Colonic mucosa (tissue), 4 donors: Measurements from ENCODE around the gene RFTN1. TPM values are rescaled to one million over a fixed set of nuclear protein-coding genes. Genes with fewer than 3 reads are reported as not detected.

Source experiments
- DNase-seq: peaks from one replicate; pipeline ENCODE4 v3.0.0-alpha.2; 2020
- H3K27ac ChIP-seq: fragments of 200-600 bp; one replicate; pipeline ENCODE4 v1.8.0; 2021
- H3K27me3 ChIP-seq: fragments of 200-600 bp; one replicate; pipeline ENCODE4 v1.8.0; 2021
- H3K36me3 ChIP-seq: fragments of 200-600 bp; one replicate; pipeline ENCODE4 v1.8.0; 2021
- H3K4me1 ChIP-seq: fragments of 200-600 bp; one replicate; pipeline ENCODE4 v1.8.0; 2021; ENCODE audit warnings: mild to moderate bottlenecking
- H3K4me3 ChIP-seq: fragments of 200-600 bp; one replicate; pipeline ENCODE4 v1.8.0; 2021
- H3K9ac ChIP-seq, 2 donors: one replicate each; pipeline ENCODE4 v1.7.0; 2013; ENCODE audit warnings: control low read depth in 2 of 2, low read depth in 2 of 2, low read length in 2 of 2
- H3K9me3 ChIP-seq: fragments of 200-600 bp; one replicate; pipeline ENCODE4 v1.8.0; 2021
- CTCF ChIP-seq: fragments of 200-600 bp; IDR thresholded peaks from one replicate; pipeline ENCODE4 v1.8.0; 2022; ENCODE audit warnings: antibody characterized with exemption, mild to moderate bottlenecking
- intact Hi-C: fragments of 100-400 bp; cut with DNase I; formaldehyde crosslinking; loops from one replicate; pipeline ENCODE4 v1.14.1; 2022
- total RNA-seq, 2 donors: library from RNA; stranded (reverse); fragmentation: NEBNext Ultra II Directional in 1 of 2; extraction: Animal tissue kit (Norgen Biotek cat#: 25700) in 1 of 2; gene quantifications; one replicate each; pipeline ENCODE4 v1.2.1, GENCODE V29; 2021
- donor health status: healthy.
- donor health status: DM: no; HTN: no; CAD: no.
- donor health status: DM: no; HTN: no; CAD: no.

Gene RFTN1
- total RNA-seq, 2 donors from 2014 or later: 4.0 to 10.2 TPM

- no peaks in the 10 kb centered on the region for H3K36me3 ChIP-seq
- no peak overlapping the region for H3K9ac ChIP-seq
- no peaks in the 10 kb centered on the region for H3K4me1 ChIP-seq
- no peaks in the 10 kb centered on the region for H3K27me3 ChIP-seq
- intact Hi-C loops: no loop called here
- H3K27ac ChIP-seq: peak overlapping the region; percentile 10
- H3K4me3 ChIP-seq: no peak overlapping the region
- DNase-seq: no peak
- TF ChIP-seq CTCF: no peak
- no peaks in the 10 kb centered on the region for H3K9me3 ChIP-seq
Observed at GRCh38 chr3:16286161-16286560, 227.3 kb downstream of the RFTN1 start.

DNA sequence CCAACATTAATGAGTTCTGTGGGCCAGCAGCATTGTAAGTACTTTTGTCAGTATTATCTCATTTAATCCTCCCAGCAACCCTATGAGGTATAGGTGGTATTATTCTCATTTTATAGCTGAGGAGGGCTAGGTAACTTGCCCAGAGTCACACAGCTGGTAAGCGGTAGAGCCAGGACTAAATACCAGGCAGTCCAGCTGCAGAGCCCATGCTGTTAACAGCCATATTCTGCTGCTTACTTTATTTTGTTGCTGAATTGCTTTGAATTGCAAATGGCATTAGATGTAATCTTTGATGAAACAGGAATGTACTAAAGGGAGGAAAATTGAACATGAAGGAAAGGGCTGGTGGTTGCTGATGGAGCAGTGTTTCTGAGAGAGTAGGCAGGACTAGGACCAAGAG, 228.9 kb downstream of the RFTN1 start:
- intact Hi-C loops: no loop called here
- Histone ChIP-seq H3K27me3 (no peaks in the 10 kb centered on the region), H3K9ac (no peak overlapping the region), H3K4me1 (no peaks in the 10 kb centered on the region), H3K27ac (no peak overlapping the region), H3K4me3 (no peak overlapping the region), H3K36me3 (no peaks in the 10 kb centered on the region), H3K9me3 (no peaks in the 10 kb centered on the region)
- no peak for DNase-seq
- TF ChIP-seq CTCF: no peak

GRCh38 chr3:16280671-16281070, 232.8 kb downstream of the RFTN1 start:
- intact Hi-C loops: no loop called here

DNA sequence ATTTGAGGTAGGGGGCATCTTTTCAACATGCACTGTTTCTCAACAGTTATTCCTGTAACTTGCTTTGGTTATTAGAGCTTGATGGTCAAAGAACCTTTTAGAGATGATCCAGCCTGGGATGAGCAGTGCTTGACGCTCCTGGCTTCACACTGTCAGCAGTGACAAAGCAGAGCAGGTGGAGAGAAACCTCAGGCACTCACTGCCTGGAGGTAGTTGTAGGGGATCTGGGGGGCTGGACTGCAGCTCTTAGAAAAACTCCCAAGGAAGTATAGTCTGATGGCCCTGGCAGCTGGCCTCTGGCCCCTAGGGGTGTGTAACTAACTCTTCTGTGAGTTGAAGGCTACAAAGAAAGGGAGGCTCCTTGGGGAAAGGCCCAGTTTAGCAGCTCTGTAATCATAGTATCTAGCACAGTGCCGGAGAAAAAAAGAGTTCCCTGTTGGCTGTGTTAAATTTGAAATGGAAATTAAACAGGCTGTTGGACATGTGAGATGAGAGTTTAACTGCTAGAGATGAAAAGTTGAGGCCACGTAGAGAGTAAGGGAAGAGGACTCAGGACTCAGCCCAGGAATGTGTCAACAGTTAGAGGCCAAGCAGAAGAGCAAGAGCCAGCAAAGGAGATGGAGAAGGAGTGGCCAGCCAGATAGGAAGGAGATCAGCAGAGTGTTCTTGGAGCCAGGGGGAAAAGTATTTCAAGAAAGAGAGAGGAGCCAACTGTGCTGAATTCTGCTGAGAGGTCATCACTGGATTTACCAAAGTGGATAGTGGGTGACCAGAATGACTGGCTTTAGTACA, 234.3 kb downstream of the RFTN1 start:
- no peak overlapping the region for H3K9ac ChIP-seq
- intact Hi-C loops: no loop called here
- H3K27me3 ChIP-seq: no peaks in the 10 kb centered on the region

More at GRCh38 chr3:16280671-16281070, 232.8 kb downstream of the RFTN1 start:
- Histone ChIP-seq H3K4me3 (no peak overlapping the region), H3K27me3 (no peaks in the 10 kb centered on the region), H3K9me3 (no peaks in the 10 kb centered on the region), H3K36me3 (no peaks in the 10 kb centered on the region), H3K4me1 (no peaks in the 10 kb centered on the region), H3K27ac (no peak overlapping the region), H3K9ac (no peak overlapping the region)
- DNase-seq: no peak
- no peak for TF ChIP-seq CTCF

GRCh38 chr3:16277471-16277870, 236.0 kb downstream of the RFTN1 start:
- no peak overlapping the region for H3K4me3 ChIP-seq
- no peak overlapping the region for H3K9ac ChIP-seq
- H3K27ac ChIP-seq: no peak overlapping the region
- H3K4me1 ChIP-seq: no peaks in the 10 kb centered on the region
- intact Hi-C loops: no loop called here
- no peak for DNase-seq
- H3K9me3 ChIP-seq: no peaks in the 10 kb centered on the region
- no peak for TF ChIP-seq CTCF
- H3K27me3 ChIP-seq: no peaks in the 10 kb centered on the region
- no peaks in the 10 kb centered on the region for H3K36me3 ChIP-seq

More for the DNA sequence above, 234.3 kb downstream of the RFTN1 start:
- H3K36me3 ChIP-seq: no peaks in the 10 kb centered on the region
- no peak for TF ChIP-seq CTCF
- no peak overlapping the region for H3K27ac ChIP-seq
- H3K4me3 ChIP-seq: no peak overlapping the region
- DNase-seq: no peak
- H3K9me3 ChIP-seq: no peaks in the 10 kb centered on the region
- no peaks in the 10 kb centered on the region for H3K4me1 ChIP-seq
